Activated T-cell treated with anti-CD3 and anti-CD28 coated beads, Interleukin-2, amount 50 U/mL, for 72 hours (primary cell): ENCODE measurements around the gene PTCD1. TPM values are rescaled to one million over a fixed set of nuclear protein-coding genes. Genes with fewer than 3 reads are reported as not detected.
"Not testable (repeated sequence)": the region's sequence is repeated elsewhere in the genome, so short reads cannot be mapped to it uniquely, and the experiment has no call there.

Experiments
- ATAC-seq, 2 donors: fragments of 150-1000 bp; cut with Tn5 transposase; replicated peaks in 1 of 2; 2 replicates each; pipeline ENCODE4 v1.10.0; 2021; ENCODE audit warnings: moderate library complexity in 2 of 2, mild to moderate bottlenecking in 1 of 2
- DNase-seq, 2 donors: peaks; one replicate each; pipeline ENCODE4 v3.0.0; 2021 to 2022; ENCODE audit warnings: mixed read lengths in 1 of 2
- H3K27ac Mint-ChIP-seq: one replicate; pipeline ENCODE4 v1.8.0; 2022; ENCODE audit warnings: mild to moderate bottlenecking, moderate library complexity, mixed read lengths
- H3K27me3 Mint-ChIP-seq: one replicate; pipeline ENCODE4 v1.8.0; 2022; ENCODE audit warnings: low read depth, mixed read lengths
- H3K36me3 Mint-ChIP-seq, 2 donors: one replicate each; pipeline ENCODE4 v1.8.0; 2022; ENCODE audit warnings: mixed read lengths in 2 of 2, mild to moderate bottlenecking in 1 of 2; ENCODE audit not compliant: insufficient read depth in 2 of 2
- H3K4me1 Mint-ChIP-seq: one replicate; pipeline ENCODE4 v1.8.0; 2022; ENCODE audit warnings: low read depth, mixed read lengths
- H3K4me3 Mint-ChIP-seq, 2 donors: one replicate each; pipeline ENCODE4 v1.8.0; 2022; ENCODE audit warnings: mild to moderate bottlenecking in 2 of 2, mixed read lengths in 2 of 2, moderate library complexity in 2 of 2
- H3K9me3 Mint-ChIP-seq, 2 donors: one replicate each; pipeline ENCODE4 v1.8.0; 2022; ENCODE audit warnings: mixed read lengths in 2 of 2
- total RNA-seq, 2 donors: library from RNA; stranded (reverse); gene quantifications; one replicate each; pipeline ENCODE4 v1.2.3, GENCODE V29; 2022

PTCD1 gene
- total RNA-seq, 2 donors from 2014 or later = 6.1 to 8.9 TPM

DNA sequence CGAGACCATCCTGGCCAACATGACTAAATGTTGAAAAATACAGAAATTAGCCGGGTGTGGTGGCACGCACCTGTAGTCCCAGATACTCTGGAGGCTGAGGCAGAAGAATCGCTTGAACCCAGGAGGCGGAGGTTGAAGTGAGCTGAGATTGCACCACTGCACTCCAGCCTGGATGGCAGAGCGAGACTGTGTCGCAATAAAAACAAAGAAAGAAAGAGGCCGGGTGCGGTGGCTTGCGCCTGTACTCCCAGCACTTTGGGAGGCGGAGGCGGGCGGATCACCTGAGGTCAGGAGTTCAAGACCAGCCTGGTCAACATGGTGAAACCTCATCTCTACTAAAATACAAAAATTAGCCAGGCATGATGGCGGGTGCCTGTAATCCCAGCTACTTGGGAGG lies 51.4 kb downstream of the PTCD1 start:
- not testable (repeated sequence) for ATAC-seq, H3K27me3 Mint-ChIP-seq, H3K9me3 Mint-ChIP-seq, DNase-seq, H3K4me3 Mint-ChIP-seq
- Mint-ChIP-seq H3K4me1 (peaks cover 31% of the 10 kb centered on the region), H3K27ac (peak overlapping the region; percentile 72), H3K36me3 (peaks cover 0 to 27% of the 10 kb centered on the region in 2 donors)

GRCh38 chr7:99386584-99387238 lies 51.9 kb downstream of the PTCD1 start:
- ATAC-seq (peak; percentile 60 to 61), DNase-seq (peak; percentile 29 to 35)
- H3K9me3 Mint-ChIP-seq = no peaks in the 10 kb centered on the region
- H3K4me1 Mint-ChIP-seq = peaks cover 27% of the 10 kb centered on the region
- H3K36me3 Mint-ChIP-seq = peaks cover 0 to 25% of the 10 kb centered on the region in 2 donors
- H3K27me3 Mint-ChIP-seq = no peaks in the 10 kb centered on the region
- H3K27ac Mint-ChIP-seq = peak overlapping the region; percentile 72
- no peak overlapping the region for H3K4me3 Mint-ChIP-seq

- Mint-ChIP-seq H3K9me3 (no peaks in the 10 kb centered on the region), H3K4me3 (no peak overlapping the region), H3K4me1 (peaks cover 30% of the 10 kb centered on the region), H3K36me3 (peaks cover 0 to 25% of the 10 kb centered on the region in 2 donors), H3K27ac (peak overlapping the region; percentile 63), H3K27me3 (no peaks in the 10 kb centered on the region)
- ATAC-seq = no peak
- no peak for DNase-seq
Measured at GRCh38 chr7:99385564-99385963, 53.0 kb downstream of the PTCD1 start.

DNA sequence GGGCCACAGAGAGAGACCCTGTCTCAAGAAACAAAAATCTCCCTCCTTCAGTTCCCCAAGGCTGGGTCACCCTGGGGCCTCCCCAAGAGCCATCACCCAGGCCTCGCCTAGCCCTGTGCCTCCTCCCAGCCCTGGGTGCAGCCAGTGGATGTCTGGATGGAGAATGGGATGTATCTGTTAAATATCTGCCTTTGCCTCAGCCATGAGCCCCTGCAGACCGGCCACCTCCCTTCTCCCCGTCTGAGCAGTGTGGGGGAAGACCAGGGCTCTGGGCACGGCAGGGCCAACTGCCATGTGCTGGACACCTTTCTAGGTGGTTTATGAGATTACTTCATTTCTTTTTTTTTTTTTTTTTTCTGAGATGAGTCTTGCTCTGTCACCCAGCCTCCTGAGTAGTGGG lies 54.1 kb downstream of the PTCD1 start:
- H3K4me3 Mint-ChIP-seq = no peak overlapping the region
- H3K27ac Mint-ChIP-seq = peak overlapping the region; percentile 89
- peaks cover 0 to 25% of the 10 kb centered on the region in 2 donors for H3K36me3 Mint-ChIP-seq
- ATAC-seq (no peak), DNase-seq (no peak)
- H3K4me1 Mint-ChIP-seq = peaks cover 41% of the 10 kb centered on the region
- H3K27me3 Mint-ChIP-seq = no peaks in the 10 kb centered on the region
- H3K9me3 Mint-ChIP-seq = no peaks in the 10 kb centered on the region

GRCh38 chr7:99383791-99384370 lies 54.7 kb downstream of the PTCD1 start:
- Mint-ChIP-seq H3K27ac (peak overlapping the region; percentile 89), H3K27me3 (no peaks in the 10 kb centered on the region), H3K36me3 (peaks cover 3 to 25% of the 10 kb centered on the region in 2 donors), H3K4me1 (peaks cover 47% of the 10 kb centered on the region), H3K4me3 (peak overlapping the region in 1 of 2 donors; percentile 22), H3K9me3 (no peaks in the 10 kb centered on the region)
- no peak for DNase-seq
- ATAC-seq = no peak

- no peaks in the 10 kb centered on the region for H3K27me3 Mint-ChIP-seq
- peak overlapping the region; percentile 83 for H3K27ac Mint-ChIP-seq
- no peak for ATAC-seq
- DNase-seq = no peak
- peaks cover 50% of the 10 kb centered on the region for H3K4me1 Mint-ChIP-seq
- no peaks in the 10 kb centered on the region for H3K9me3 Mint-ChIP-seq
- peaks cover 3 to 23% of the 10 kb centered on the region in 2 donors for H3K36me3 Mint-ChIP-seq
- H3K4me3 Mint-ChIP-seq = no peak overlapping the region
Measured at GRCh38 chr7:99383203-99383602, 55.4 kb downstream of the PTCD1 start.

GRCh38 chr7:99381664-99382075 lies 56.9 kb downstream of the PTCD1 start:
- ATAC-seq = no peak
- peak overlapping the region; percentile 67 to 81 for H3K4me3 Mint-ChIP-seq
- peaks cover 3 to 23% of the 10 kb centered on the region in 2 donors for H3K36me3 Mint-ChIP-seq
- H3K27me3 Mint-ChIP-seq = no peaks in the 10 kb centered on the region
- no peaks in the 10 kb centered on the region for H3K9me3 Mint-ChIP-seq
- peak overlapping the region; percentile 67 for H3K27ac Mint-ChIP-seq
- DNase-seq = no peak
- peaks cover 65% of the 10 kb centered on the region for H3K4me1 Mint-ChIP-seq

- Mint-ChIP-seq H3K27me3 (no peaks in the 10 kb centered on the region), H3K4me3 (peak overlapping the region; percentile 67 to 81), H3K36me3 (peaks cover 3 to 22% of the 10 kb centered on the region in 2 donors), H3K9me3 (no peaks in the 10 kb centered on the region), H3K4me1 (peaks cover 68% of the 10 kb centered on the region), H3K27ac (peak overlapping the region; percentile 67)
- peak; percentile 89 to 93 for ATAC-seq
- DNase-seq = peak; percentile 85 to 89
Measured at GRCh38 chr7:99380823-99381663, 57.6 kb downstream of the PTCD1 start.

DNA sequence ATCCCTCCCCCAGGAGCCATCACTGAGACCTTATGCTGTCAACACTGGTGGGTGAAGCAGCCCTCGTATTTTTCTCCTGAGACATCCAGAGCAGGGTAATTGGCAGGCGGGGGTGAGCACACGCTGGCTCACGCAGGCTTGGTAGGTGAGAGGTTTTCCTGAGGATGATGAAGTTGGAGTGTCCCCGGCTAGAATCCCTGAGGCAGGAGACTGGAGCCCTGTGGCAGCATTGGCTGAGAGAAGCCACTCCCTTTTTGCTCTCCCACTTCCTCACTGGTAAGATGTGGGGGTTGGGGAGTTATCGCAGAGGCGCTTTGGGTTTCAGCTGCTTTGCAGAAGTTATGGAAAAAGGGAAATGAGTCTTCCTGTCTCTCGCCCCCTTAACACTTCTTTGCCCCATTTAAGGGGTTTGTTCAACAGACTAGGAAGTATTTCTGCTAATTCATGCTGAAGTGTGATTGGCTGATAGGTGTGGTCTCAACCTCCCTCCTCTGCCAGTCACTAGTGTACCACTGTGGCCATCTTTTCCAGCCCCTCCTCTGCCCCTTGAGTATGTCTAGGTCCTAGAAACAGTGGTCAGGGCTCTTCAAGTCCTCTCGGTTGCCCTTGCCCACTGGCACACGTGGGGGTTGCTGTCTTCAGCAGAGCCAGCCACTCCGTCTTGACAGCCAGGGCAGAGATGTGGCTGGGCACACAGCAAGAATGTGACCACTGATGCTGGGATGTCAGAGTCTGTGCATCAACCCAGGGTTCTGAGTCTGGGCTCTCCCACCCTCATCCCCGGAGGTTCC lies 58.4 kb downstream of the PTCD1 start:
- ATAC-seq (peak; percentile 19 to 28), DNase-seq (peak; percentile 35 to 39)
- H3K27ac Mint-ChIP-seq = peak overlapping the region; percentile 67
- peaks cover 67% of the 10 kb centered on the region for H3K4me1 Mint-ChIP-seq
- no peaks in the 10 kb centered on the region for H3K9me3 Mint-ChIP-seq
- H3K27me3 Mint-ChIP-seq = no peaks in the 10 kb centered on the region
- peak overlapping the region; percentile 67 to 81 for H3K4me3 Mint-ChIP-seq
- H3K36me3 Mint-ChIP-seq = peaks cover 3 to 20% of the 10 kb centered on the region in 2 donors

GRCh38 chr7:99379693-99380031 lies 58.9 kb downstream of the PTCD1 start:
- H3K27ac Mint-ChIP-seq = peak overlapping the region; percentile 67
- DNase-seq = peak in 1 of 2 donors; percentile 48
- H3K36me3 Mint-ChIP-seq = peaks cover 3 to 20% of the 10 kb centered on the region in 2 donors
- H3K4me3 Mint-ChIP-seq = peak overlapping the region; percentile 67 to 81
- H3K4me1 Mint-ChIP-seq = peaks cover 67% of the 10 kb centered on the region
- ATAC-seq = peak in 1 of 2 donors; percentile 10
- not testable (repeated sequence) for H3K9me3 Mint-ChIP-seq, H3K27me3 Mint-ChIP-seq

DNA sequence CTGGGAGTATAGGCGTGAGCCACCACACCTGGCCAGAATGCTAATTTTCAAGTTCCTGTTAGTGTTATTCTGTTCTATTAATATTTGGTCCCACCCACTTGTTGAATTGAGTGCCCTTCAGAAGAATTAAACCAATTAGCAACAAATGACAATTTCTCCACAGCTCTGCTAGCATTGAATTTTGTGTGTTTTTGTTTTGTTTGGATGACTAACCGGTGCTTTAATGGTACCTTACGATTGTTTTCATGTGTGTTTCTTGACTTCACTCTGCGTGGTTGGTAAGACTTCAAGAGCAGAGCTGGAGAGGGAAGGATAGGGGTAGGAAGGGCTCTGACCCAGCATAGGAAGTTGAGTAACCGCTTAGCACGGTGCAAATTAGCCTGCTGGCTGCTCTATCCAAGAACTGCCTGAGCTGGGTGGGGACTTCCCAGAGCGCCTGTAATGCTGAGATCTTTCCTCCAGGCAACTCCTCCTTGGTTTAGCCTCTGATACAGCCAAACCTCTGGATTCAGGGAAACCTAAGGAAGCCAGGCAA lies 59.5 kb downstream of the PTCD1 start:
- Mint-ChIP-seq H3K27me3 (no peaks in the 10 kb centered on the region), H3K36me3 (peaks cover 3 to 20% of the 10 kb centered on the region in 2 donors), H3K9me3 (no peaks in the 10 kb centered on the region), H3K27ac (peak overlapping the region; percentile 67), H3K4me1 (peaks cover 66% of the 10 kb centered on the region), H3K4me3 (peak overlapping the region; percentile 67 to 81)
- ATAC-seq = peak in 1 of 2 donors; percentile 18
- DNase-seq = peak; percentile 47 to 49

DNA sequence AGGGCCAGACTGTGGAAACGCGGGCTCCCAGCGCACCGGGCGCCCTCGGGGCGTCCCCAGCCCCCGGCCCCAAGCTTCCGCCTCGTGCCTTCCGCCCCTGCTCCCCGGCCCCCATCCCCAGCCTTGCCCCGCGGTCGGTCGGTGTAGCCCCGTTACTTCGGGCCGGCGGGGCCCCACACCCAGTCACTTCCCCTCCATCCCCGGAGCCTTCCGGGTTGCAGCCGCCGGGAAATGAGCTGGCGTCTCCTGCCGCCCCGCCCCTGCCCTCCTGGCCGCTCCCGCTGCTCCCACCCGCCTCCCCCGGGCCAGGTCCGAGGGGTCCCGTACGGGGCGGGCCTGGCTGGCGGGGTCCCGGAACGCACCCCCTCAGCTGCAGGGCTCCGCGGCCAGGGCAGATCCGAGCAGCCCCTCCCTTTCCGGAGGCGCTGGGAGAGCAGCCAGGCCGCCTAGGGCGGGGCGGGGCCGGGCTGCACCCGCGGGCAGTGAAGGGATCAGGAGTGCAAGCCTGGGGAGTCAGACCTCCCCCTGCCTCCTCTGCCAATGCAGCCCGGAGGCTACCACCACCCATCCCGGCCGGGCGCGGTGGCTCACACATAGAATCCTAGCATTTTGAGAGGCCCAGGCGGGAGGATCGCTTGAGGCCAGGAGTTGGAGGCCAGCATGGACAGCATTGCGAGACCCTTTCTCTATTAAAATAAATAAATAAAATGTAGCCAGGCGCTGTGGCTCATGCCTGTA lies 63.4 kb downstream of the PTCD1 start:
- peaks cover 3 to 9% of the 10 kb centered on the region in 2 donors for H3K36me3 Mint-ChIP-seq
- no peak overlapping the region for H3K27ac Mint-ChIP-seq
- no peaks in the 10 kb centered on the region for H3K27me3 Mint-ChIP-seq
- peak; percentile 82 to 83 for DNase-seq
- H3K9me3 Mint-ChIP-seq = no peaks in the 10 kb centered on the region
- peaks cover 47% of the 10 kb centered on the region for H3K4me1 Mint-ChIP-seq
- ATAC-seq = peak; percentile 64 to 65
- peak overlapping the region; percentile 76 to 86 for H3K4me3 Mint-ChIP-seq
